HG02763 (cell line): Measurements from ENCODE around the gene MAFG.

Experiments
- ATAC-seq: cut with Tn5 transposase; IDR thresholded peaks from one replicate; pipeline ENCODE4 v1.9.1; 2021; ENCODE audit warnings: mild to moderate bottlenecking, moderate library complexity; ENCODE audit not compliant: unreplicated experiment

MAFG gene

DNA sequence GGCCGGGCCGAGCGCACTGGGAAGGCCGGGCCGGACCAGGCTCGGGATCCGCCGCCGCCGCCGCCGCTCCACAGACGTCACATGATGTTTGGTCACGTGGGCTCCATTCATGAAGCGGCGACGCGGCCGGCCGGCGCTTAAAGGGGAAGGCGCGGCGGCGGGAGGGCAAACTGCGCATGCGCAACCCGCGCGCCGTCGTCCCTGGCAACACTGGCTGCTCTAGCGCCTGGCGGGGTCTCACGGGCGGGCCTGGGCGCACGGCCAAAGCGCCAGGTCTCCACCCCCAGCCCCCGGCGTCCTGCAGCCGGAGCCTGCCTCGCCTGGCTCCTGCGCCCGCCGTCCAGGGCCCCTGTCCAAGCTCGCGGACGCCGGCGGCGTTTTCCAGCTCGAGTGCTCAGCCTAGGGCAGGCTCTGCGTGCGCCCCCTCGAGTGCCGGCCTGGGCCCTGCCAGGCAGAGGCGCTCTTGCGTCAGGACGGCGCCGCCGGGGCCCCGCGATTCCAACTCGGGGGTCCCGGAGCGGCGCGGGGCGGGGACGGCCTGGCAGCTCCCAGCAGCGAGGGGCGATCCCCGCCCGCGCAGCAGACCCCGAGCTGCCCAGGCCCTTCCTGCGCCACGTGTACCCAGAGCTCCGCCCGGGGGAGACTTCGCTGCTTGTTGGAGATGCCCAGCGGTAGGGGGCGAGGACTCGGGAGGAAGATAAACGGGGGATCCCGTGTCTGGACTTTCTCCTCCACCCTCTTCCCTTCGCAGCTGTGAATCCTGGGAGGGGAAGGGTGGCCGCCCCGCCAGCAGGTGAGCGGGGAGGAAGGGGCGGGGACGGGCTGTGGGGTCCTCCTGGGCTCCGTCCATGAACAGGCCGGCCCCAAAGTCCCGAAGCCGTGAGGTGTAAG, at the start of gene MAFG:
MAFG (minus strand) TSS at position 83 of the 891 bp plus-strand sequence. CDS start 4,550 bp downstream, outside the sequence.
- peak; percentile 69 for ATAC-seq

- no peak for ATAC-seq
Measured at GRCh38 chr17:81976332-81977210, 49.0 kb upstream of the MAFG start.

DNA sequence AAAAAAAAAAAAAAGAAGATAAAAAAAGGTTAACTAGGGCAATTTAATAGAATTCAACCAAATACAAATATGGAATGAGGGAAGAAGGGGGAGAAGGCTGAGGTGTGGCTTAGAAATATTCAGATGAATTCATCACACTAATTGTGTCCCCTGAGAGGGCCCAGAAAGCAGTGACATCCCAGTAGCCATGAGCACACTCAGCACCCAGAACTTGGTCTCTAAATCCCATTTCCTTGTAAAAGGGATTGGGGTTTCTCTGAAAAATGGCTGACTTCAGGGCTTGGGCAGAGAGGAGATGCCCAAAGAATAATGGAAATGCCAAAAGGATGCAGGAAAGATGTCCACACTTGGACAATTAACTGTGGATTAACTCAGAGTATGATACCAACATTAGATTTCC, 45.9 kb upstream of the MAFG start:
- ATAC-seq, result no peak

DNA sequence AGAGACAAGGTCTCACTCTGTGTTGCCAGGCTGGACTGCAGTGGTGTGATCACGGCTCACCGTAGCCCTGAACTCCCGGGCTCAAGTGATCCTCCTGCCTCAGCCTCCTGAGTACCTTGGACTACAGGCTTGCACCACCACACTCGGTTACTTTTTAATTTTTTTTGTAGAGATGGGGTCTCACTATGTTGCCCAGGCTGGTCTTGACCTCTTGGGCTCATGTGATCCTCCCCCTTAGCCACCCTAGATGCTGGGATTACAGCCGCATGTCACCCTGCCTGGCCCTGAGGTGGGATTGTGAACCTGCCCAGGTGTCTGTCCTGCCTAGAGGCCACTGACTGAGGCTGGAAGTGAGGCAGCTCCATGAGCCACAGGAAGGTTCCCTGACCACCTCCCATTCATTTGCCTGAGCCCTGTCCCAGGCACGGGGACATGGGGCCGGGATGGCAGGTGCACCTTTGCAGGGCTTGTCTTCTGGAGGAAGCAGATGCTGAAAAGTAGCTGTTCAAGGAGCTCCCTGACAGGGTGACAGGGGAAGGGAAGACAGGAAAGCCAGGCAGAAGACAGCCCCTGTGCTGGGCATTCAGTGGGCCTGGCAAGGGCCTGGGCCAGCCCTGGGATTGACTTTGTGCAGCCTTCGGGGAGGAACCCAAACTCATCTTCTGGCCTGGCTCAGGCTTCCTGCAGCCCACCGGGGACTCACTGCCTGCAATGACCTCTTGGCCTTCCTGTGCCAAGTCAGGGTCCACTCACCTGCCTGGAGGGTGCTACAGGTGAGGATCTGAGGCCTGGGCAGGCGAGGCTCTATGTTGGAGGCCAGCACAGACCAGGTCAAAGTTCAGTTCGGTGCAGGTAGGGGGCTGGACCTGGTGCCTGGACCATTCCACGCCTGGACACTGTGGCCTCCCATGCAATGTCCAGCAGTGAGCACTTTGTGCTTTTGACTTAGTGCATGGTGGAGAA, 41.6 kb upstream of the MAFG start:
- ATAC-seq, result no peak

- ATAC-seq, result no peak
Measured at GRCh38 chr17:81968396-81968745, 40.8 kb upstream of the MAFG start.

DNA sequence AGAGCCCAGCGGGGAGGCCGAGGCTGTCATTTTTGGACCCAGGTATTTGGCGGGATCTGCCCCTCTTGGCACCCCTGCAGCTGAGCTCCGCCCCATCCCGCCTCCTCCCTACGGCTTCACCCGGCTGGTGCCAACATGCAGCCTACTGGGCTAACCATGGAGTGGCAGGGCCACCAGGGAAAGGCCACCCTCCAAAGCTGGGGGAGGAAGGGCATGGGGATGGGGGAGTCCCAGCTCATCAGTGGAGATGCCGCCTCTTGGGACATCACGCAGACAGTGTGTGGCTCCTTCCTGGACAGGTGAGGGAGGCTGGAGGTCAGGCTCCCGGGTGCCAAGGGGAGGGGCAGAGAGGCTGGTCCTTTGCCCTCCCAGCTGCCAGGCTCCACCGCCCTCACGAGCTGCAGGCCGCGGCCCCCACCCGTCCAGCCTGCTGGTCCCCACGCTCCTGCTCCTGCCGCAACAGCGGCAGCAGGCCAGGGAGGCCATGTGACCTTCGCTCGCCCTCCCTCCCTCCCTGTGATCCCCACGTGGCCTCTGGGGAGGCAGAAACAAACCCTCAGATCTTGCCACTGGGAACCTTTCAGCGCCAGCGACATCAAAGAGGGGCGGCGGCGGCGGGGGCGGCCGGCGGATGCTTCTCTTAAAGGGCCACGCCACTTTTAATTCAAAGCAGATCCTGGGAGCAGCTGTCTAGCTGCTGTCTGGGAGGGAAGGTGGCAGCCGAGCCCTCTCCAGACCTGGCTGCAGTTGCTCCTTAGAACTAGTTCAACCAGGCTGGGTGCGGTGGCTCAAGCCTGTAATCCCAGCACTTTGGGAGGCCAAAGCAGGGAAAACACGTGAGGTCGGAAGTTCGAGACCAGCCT, 40.2 kb upstream of the MAFG start:
- ATAC-seq, result no peak

GRCh38 chr17:81967244-81967532, 39.7 kb upstream of the MAFG start:
- ATAC-seq, result no peak

GRCh38 chr17:81966343-81967243, 39.1 kb upstream of the MAFG start:
- ATAC-seq, result no peak

GRCh38 chr17:81964081-81964849, 36.7 kb upstream of the MAFG start:
- ATAC-seq, result no peak

- ATAC-seq, result no peak
Measured at GRCh38 chr17:81962499-81963441, 35.2 kb upstream of the MAFG start.

DNA sequence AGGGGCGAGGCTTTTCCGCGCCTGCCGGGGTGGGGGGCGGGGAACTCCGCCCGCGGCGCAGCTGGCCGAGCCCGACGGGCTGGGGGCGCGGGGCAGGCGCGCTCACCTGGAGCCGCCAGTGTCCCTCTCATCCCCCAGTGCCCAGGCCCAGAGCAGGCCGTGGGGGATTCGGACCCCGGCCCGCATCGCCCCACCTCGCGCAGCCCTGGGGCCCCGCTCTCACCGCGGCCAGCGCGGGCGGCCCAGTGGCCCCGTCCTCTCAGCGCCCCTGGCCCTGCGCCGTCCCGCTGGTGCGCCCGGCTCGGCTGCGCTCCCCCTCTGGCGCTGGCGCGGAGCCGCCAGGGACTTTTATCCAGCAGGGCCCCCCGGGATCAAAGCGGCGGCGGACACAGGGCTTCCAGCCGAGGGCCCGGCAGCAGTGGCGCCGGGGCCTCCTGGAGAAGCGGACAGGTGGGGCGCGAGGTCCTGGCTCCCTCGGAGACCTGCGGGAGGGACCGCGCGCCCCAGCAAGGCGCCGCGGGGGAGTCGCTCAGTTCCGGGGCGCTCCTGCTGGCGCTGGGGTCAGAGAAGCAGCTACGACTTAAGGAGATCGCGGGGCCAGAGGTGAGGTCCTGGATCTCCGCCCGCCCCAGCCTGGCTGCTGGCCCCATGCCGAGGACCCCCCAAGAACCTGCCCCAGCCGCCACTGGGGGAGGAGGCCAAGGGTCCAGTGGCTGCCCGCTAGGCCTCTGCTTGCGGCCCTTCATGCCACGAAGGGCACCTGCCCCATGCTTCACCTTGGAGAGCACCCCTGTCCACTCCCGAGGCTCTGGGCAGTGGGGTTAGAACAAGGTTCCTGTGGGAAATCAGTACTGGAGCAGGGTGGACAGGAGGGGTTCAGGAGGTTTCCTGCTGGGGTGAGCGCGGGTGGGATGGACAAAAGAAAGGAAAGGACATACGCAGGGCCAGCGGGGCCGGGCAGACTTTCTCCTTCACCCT, 34.3 kb upstream of the MAFG start:
- ATAC-seq, result no peak

GRCh38 chr17:81961087-81961511, 33.6 kb upstream of the MAFG start, which contains the start of gene NOTUM:
TSS of gene NOTUM (minus strand) at chr17:81961187. CDS start at chr17:81960909, 278 bp downstream.
- ATAC-seq, result no peak

DNA sequence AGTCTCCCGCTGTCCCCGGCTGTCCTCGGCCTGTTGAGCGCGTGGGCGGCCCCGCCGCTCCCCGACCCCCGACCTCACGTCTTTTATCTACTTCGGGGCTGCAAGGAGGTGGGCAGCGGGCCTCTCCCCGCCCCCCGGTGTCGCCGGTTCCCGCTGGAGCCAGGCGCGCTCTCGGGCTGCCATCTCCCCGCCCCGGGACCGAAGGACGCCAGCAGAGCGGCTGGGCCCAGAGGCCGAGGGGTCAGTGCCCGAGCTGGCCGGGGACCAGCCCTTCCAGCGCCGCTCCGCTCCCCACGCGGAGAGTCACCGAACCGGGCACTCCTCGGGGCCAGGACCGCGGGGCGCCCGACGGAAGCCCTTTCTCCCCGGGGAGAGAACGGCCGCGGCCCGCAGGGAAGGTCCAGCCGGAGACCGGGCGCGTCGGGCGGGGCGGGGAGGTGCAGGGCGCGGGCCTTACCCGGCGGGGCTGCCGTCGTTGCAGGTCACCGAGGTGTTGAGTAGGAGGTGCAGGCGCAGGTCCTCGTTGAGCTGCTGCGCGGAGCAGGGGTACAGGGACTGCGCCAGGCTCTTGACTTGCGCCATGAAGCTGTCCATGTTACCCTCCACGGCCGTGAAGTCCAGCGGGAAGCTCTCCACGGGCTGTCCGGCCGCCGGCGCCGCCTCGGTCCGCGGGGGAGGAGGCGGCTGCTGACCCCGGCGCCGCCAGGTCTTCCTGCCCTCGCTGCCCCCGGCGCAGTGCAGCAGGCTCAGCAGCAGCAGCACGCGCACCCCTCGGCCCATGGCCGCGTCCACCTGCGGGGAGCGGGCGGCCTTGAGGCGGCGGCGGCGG, 32.8 kb upstream of the MAFG start:
- no peak for ATAC-seq

DNA sequence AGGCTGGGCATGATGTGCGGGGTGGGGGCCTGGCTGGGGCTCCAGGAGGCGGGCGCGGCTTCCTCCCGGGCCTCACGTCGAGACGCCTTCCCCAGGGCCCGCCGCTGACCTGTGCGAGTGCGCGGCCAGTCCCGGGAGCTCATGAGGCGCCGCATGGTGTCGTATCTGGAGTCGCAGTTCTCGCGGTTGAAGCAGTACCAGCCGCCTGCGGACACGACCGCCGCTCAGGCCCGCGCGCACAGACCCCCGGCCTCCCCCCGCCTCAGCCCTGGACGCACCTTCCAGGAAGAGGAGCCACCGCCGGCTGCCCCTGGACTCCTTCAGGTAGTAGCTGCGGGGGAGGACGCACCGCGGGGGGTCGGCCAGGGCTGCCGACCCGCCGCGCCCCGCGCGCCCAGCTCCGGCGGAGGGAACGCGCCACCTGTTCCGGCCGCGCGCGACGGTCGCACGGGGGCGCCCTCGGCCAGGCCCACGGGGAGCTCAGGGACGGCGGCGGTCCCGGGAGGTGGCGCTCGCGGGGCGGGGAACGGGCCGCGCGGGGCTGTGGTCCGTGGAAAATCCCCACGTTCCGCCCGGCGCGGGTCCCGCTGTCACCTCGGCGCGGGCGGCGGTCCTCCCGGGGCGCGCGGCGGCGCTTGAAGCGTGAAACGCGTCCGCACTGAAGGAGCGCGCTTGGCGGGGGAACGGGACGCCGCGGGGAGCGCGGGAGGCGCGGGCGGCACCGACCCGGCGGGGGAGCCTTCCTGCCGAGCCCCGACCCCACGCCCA, 32.0 kb upstream of the MAFG start:
- ATAC-seq, result peak; percentile 52
